Urothelium cell line (cell line): ENCODE results near the gene LYZL2.
A peak's percentile ranks its signal among the peaks of the same experiment; 100 is the strongest.
"Not testable (repeated sequence)": the region's sequence is repeated elsewhere in the genome, so short reads cannot be mapped to it uniquely, and the experiment has no call there.

Experiments
- DNase-seq: peaks from one replicate; pipeline ENCODE4 v3.0.0; 2011; ENCODE audit warnings: low spot score, mixed read lengths
- FAIRE-seq: peaks from 2 replicates; lab custom pipeline; 2011; peaks lifted over from hg19 to GRCh38; lab: Jason Lieb, UNC

Gene LYZL2

DNA sequence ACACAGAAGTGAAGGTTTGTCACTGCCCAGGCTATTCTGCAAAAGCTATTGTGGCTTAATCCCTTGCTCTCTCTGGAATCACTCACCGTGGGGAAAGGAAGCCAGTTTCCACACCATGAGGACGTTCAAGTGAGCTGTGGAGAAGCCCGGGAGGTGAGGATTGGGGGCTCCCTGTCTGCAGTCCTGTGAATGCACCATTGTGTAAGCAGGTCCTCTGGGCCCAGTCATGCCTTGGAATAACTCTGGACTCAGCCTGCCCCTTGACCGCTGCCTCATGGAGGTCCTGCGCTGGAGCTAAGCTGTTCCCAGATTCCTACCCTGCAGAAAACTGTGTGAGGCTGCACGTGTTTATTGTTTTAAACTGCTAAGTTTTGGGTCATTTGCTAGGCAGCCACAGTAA lies 33.5 kb downstream of the LYZL2 start:
- FAIRE-seq, result peak; percentile 46
- no peak for DNase-seq

- FAIRE-seq (no peak), DNase-seq (no peak)
Observed at GRCh38 chr10:30594077-30594476, 35.5 kb downstream of the LYZL2 start.

DNA sequence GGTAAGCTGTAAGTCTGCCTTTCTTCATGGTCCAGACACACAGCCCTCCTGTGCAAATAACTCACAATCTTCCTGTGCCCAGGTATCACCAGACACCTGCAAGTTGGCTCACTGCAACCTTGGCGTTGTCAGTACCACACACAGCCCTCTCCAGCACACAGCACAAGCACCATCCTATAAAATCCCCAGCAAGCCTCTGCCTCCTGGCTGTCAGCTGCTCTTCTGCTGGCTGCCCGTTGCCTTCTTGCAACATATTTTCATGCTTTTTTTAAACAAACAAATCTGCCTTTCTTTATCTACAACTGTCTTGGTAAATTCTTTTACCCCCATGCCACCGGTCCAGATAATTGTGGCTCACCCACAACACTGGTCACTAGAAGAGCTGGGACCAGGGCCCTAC lies 36.8 kb downstream of the LYZL2 start:
- not testable (repeated sequence) for FAIRE-seq

GRCh38 chr10:30591249-30591670 lies 38.3 kb downstream of the LYZL2 start:
- FAIRE-seq (no peak), DNase-seq (peak; percentile 65)

More for the DNA sequence above, 36.8 kb downstream of the LYZL2 start:
- not testable (repeated sequence) for DNase-seq

- DNase-seq, result no peak
- no peak for FAIRE-seq
Observed at GRCh38 chr10:30589441-30589840, 40.1 kb downstream of the LYZL2 start.

- DNase-seq (no peak), FAIRE-seq (no peak)
Observed at GRCh38 chr10:30587522-30588031, 42.0 kb downstream of the LYZL2 start.

DNA sequence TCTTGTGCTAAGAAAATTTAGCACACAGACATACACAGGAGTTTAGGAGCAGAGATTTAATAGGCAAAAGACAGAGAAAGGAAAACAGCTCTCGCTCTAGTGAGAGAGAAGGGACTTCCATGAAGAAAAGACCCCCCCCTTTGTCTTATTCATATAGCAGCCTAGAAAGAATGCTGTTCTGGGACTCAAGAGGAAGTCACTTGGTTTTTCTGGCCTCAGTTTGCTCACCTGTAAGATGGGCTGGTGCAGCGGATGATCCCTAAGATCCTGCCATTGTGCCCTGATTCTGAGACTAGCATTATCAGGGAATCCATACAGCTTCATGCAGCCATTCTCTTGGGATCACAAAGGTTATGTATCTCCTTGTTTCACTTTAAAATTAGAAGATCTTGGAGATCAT lies 42.7 kb downstream of the LYZL2 start:
- DNase-seq, result no peak
- FAIRE-seq, result no peak

DNA sequence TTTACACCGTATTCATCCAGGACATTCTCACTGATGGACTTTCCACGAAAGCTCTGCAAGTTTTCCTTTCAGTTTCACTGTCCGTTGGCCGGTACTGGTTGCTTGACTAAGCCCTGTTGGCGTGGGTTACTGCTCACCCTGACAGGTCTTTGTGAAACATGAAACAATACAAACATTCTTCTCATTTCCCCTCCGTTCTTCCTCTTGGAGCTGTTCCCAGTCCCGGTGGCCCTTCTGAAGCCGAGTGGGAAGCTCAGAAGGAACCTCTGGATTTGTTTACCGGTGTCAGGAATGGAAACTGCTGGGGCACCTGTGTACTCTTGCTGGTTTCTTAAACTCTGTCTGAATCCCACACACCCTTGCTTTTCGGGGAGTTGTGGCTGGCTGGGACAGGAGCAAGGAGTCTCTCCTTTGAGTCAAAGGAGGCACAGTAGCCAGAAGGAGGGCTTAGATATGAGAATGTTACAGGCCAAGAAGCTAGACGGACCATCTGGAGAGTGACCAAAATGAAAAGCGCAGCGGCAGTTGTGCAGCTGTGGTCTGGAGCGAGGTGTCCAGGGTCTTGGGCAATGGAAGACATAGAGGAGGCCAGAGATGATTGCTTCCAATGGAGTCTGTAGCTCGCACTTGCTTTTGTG lies 45.7 kb downstream of the LYZL2 start:
- peak; percentile 74 for DNase-seq
- FAIRE-seq, result peak; percentile 52

DNA sequence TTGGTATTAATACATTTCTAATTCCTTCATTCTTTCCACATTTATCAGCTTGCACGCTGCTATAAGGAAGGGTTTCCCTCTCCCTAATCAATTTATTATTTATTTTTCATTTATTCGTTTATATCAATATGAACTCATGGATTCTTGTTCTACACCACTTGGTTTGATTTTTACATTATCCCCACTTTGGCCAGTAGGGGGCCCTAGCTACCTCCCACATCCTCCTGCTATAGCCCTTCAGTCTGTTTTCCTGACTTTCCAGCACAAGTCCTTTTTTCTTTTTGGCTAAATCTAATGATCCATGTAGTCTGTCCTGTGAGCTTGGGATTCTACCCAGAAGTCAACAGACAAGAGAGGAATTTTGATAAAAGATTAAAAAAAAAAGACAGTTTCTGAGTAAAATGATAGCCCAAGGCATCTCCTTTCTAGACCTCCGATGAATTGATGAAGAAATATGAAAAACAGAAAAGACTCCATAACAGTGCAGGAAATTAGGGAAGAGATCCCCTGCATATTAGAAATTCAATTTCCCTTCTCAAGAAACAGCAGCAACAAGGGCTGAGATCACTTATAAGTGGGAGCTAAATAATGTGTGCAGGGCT lies 47.7 kb downstream of the LYZL2 start:
- DNase-seq, result peak; percentile 67
- no peak for FAIRE-seq

DNA sequence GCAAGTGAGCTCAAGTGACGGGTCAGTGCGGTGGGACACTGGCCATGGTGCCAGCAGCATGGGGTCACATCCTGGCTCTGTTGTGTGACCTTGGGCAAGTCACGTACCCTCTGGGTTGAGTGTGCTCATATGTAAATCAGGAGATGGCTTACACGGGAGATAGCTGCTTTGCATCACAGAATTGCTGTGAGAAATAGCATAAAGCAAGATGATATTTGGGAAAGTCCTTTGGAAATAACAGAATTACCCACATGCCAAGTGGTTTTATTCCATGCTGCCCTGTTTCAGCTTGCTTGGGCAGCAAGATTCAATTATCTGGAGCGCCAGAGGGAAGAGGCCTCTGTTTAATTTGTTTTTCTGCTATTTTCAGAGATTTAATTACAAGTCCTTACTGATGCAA lies 48.9 kb downstream of the LYZL2 start:
- FAIRE-seq (peak; percentile 78), DNase-seq (no peak)

- DNase-seq (no peak), FAIRE-seq (no peak)
Observed at GRCh38 chr10:30580241-30580640, 49.3 kb downstream of the LYZL2 start.

DNA sequence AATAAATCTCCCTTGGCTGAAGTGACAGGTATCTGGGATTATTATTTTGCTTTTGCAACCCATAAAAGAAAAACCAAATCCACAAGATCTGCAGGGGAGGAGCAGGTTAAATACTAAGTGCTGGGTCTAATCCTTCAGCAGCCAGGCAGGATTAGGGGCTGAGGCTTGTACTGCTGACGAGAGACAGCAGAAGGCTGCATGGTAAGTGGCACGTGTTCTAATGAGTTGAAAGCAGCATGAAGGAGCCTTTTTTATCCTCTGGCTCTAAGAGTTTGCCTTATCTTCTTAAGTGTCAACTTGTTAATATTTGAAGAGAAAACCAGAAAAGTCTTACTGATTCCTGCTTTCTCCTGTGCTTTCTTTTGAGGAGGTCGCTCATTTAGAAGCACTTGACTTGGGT lies 50.0 kb downstream of the LYZL2 start:
- DNase-seq (no peak), FAIRE-seq (no peak)

DNA sequence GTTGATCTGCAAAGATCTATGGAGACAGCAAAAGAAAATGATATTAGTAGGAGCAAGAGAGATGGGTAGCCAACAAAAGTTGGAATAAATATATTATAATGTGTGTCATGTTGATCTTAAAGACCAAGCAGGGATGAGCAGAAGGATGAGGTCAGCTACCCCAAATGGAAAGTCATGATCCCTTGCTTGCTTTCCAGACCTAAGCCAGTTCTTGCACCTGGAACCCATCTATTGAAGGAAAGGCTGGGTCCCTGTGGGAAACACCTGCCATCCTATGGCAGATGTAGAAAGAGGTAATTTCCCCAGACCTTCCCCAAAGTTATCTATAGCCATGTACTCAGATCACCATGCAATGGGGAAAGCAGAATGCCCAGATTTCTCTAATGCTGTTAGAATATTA lies 52.5 kb downstream of the LYZL2 start:
- DNase-seq, result no peak
- no peak for FAIRE-seq

GRCh38 chr10:30576641-30577040 lies 52.9 kb downstream of the LYZL2 start:
- no peak for FAIRE-seq
- DNase-seq, result no peak

DNA sequence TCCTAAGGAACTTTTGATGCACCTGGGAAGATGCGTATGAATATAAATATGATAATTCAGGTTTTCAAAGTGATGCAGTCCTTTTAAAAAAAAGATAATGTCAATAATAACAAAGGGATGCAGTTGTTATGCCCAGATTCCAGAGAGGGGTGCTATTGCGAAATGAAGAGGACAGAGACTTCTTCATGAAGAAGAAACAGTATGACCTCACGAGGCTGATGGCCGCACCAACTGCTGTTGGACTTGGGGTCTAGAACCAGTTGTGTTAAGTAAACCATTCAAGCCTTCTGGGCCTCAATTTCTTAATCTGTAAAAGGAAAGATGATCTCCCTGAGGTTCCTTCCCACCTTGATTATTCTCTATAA lies 55.1 kb downstream of the LYZL2 start:
- DNase-seq (no peak), FAIRE-seq (no peak)

DNA sequence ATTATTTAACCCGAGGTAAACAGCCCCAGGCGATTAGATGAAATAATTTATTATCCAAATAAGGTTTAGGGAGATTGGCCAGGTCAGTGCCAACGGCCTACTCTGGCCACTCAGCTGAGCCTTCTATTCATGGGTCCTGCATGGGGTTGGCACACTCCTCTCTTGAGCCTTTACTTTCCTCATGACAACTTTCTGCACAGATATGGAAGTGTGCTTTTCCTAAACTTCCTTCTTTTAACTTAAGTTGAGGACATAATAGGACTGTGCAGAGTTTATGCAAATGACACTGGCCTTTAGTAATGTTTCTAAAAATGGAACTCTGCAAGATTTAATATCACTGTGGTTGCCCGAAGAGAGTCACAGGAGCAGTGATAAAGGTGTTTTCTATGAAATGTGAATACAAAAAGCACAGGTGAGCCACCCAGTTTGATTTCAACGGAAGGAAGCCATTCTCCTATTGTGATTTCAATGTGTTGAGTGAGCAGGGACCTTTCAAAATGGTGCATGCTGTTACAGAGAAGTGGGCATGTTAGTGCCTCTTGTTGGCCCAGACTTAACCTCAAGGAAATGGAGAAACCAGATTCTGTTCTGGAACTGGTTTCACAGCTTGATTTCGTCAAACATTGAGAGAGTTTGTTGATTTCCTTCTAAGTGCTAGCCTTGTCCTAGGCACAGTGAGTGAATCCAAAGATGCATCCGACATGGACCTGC lies 55.7 kb downstream of the LYZL2 start:
- FAIRE-seq (no peak), DNase-seq (no peak)

GRCh38 chr10:30565449-30565848 lies 64.1 kb downstream of the LYZL2 start:
- FAIRE-seq (no peak), DNase-seq (no peak)

DNA sequence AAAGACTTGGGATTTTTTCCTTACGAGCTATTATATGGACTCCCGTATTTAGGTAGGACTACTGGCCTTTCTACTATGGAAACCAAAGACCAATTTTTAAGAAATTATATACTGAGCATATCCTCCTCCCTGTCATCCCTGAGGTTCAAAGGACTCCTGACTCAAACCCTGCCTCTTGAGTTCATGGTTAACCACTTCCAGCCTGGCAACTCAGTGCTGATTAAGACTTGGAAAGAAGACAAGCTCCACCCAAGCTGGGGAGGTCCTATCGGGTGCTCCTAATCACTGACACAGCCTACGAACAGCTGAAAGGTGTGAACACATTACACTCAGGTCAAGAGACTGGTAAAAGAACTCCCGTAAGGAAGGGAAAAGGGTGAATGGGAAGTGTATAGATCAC lies 66.8 kb downstream of the LYZL2 start:
- DNase-seq, result no peak
- FAIRE-seq, result no peak
